GM12878 (cell line): ENCODE measurements around the gene PCDHGA8.

ENCODE experiments used
- CTCF ChIP-seq, 3 experiments: IDR thresholded peaks in 2 of 3; conservative IDR thresholded peaks in 1 of 3; 2 replicates each; pipeline ENCODE4 v1.5.1; 2011; ENCODE audit warnings: low read depth in 3 of 3, low read length in 3 of 3, mild to moderate bottlenecking in 3 of 3, control low read depth in 2 of 3, moderate library complexity in 2 of 3, inconsistent platforms in 1 of 3, mixed read lengths in 1 of 3; ENCODE audit not compliant: control insufficient read depth in 2 of 3, insufficient read depth in 1 of 3; ENCODE audit errors: extremely low read depth in 1 of 3
- GABPA ChIP-seq: IDR thresholded peaks from 2 replicates; pipeline ENCODE4 v1.6.1; 2014; ENCODE audit warnings: antibody characterized with exemption, low read depth, mild to moderate bottlenecking, inconsistent platforms
- HDAC6 ChIP-seq: fragments of 200-600 bp; sonication (generic); IDR thresholded peaks from one replicate; pipeline ENCODE4 v1.8.0; 2017; ENCODE audit warnings: antibody characterized with exemption; ENCODE audit not compliant: unreplicated experiment
- IKZF1 ChIP-seq: fragments of 450-650 bp; conservative IDR thresholded peaks from 2 replicates; pipeline ENCODE4 v1.6.1; 2017; ENCODE audit warnings: antibody characterized with exemption, mild to moderate bottlenecking
- MYC ChIP-seq: IDR thresholded peaks from 2 replicates; pipeline ENCODE4 v1.6.1; 2011; ENCODE audit warnings: mild to moderate bottlenecking, low read length, moderate library complexity, inconsistent platforms; ENCODE audit not compliant: insufficient read depth, insufficient replicate concordance, insufficient read length, severe bottlenecking
- NFXL1 ChIP-seq: fragments of 450-650 bp; IDR thresholded peaks from 2 replicates; pipeline ENCODE4 v1.6.1; 2017; ENCODE audit warnings: antibody characterized with exemption, mild to moderate bottlenecking, borderline replicate concordance
- NR2F1 ChIP-seq: fragments of 450-650 bp; conservative IDR thresholded peaks from 2 replicates; pipeline ENCODE4 v1.6.1; 2017; ENCODE audit warnings: mild to moderate bottlenecking
- PAX5 ChIP-seq: IDR thresholded peaks from 2 replicates; pipeline ENCODE4 v1.6.1; 2011; ENCODE audit warnings: low read depth, low read length, borderline replicate concordance
- POLR2AphosphoS5 ChIP-seq: IDR thresholded peaks from 2 replicates; pipeline ENCODE4 v1.6.1; 2011; ENCODE audit warnings: mild to moderate bottlenecking, low read length, inconsistent platforms
- SKIL ChIP-seq: fragments of 450-650 bp; IDR thresholded peaks from 2 replicates; pipeline ENCODE4 v1.6.1; 2017; ENCODE audit warnings: mild to moderate bottlenecking, low read depth, inconsistent platforms; ENCODE audit not compliant: poor library complexity, severe bottlenecking
- STAT3 ChIP-seq: IDR thresholded peaks from 2 replicates; pipeline ENCODE4 v1.6.1; 2011; ENCODE audit warnings: low read depth, low read length, improper control_type of control experiment
- USF1 ChIP-seq: IDR thresholded peaks from 2 replicates; pipeline ENCODE4 v1.6.1; 2011; ENCODE audit warnings: borderline replicate concordance, low read depth, mild to moderate bottlenecking, moderate library complexity, mixed read lengths, low read length; ENCODE audit not compliant: insufficient read depth; ENCODE audit errors: extremely low read length
- ZNF274 ChIP-seq: IDR thresholded peaks from one replicate; pipeline ENCODE4 v1.8.0; 2011; ENCODE audit not compliant: insufficient read length, insufficient read depth
- TF ChIP-seq, protein P1 (sequence below): IDR thresholded peaks from 2 replicates; pipeline ENCODE4 v1.6.1; 2012; ENCODE audit warnings: low read depth, low read length, improper control_type of control experiment

GRCh38 chr5:141356133-141356532 lies 36.3 kb upstream of the PCDHGA8 start:
- no peak for TF ChIP-seq IKZF1
- TF ChIP-seq POLR2AphosphoS5 = no peak
- TF ChIP-seq CTCF (IDR thresholded peaks at IDR 0.05 in 2 of 3, conservative IDR thresholded peaks at IDR 0.05 in 1 of 3; ENCODE audit: control insufficient read depth in 2 of 3, extremely low read depth in 1 of 3, insufficient read depth in 1 of 3, low read depth in 3 of 3, low read length in 3 of 3) = no peak
- no peak for TF ChIP-seq STAT3
- no peak for TF ChIP-seq NR2F1
- TF ChIP-seq ZNF274 = no peak
- TF ChIP-seq PAX5 = no peak
- TF ChIP-seq, protein P1, sequence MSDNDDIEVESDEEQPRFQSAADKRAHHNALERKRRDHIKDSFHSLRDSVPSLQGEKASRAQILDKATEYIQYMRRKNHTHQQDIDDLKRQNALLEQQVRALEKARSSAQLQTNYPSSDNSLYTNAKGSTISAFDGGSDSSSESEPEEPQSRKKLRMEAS = no peak
- TF ChIP-seq HDAC6 = no peak
- TF ChIP-seq SKIL = no peak
- no peak for TF ChIP-seq NFXL1
- no peak for TF ChIP-seq MYC
- TF ChIP-seq GABPA = no peak
- no peak for TF ChIP-seq USF1
